Measurements from ENCODE around the gene FBLN2.

FBLN2 gene

GRCh38 chr3:13674538-13675185 is 125.7 kb downstream of the FBLN2 start:
- TF ChIP-seq CTCF (conservative IDR thresholded peaks at IDR 0.05) (no peak), ZFX (IDR thresholded peaks at IDR 0.05) (no peak)
- no peak overlapping the region for H3K27ac ChIP-seq

- TF ChIP-seq CTCF (conservative IDR thresholded peaks at IDR 0.05) (no peak), ZFX (IDR thresholded peaks at IDR 0.05) (no peak)
- no peak overlapping the region for H3K27ac ChIP-seq
Measured at GRCh38 chr3:13676356-13677017, 127.6 kb downstream of the FBLN2 start.

- no peak overlapping the region for H3K27ac ChIP-seq
- TF ChIP-seq CTCF (conservative IDR thresholded peaks at IDR 0.05) (no peak), ZFX (IDR thresholded peaks at IDR 0.05) (no peak)
Measured at GRCh38 chr3:13677272-13677671, 128.3 kb downstream of the FBLN2 start.

- H3K27ac ChIP-seq: no peak overlapping the region
- TF ChIP-seq ZFX (IDR thresholded peaks at IDR 0.05) (no peak), CTCF (conservative IDR thresholded peaks at IDR 0.05) (no peak)
Measured at GRCh38 chr3:13681931-13682330, 133.0 kb downstream of the FBLN2 start.

- TF ChIP-seq ZFX (IDR thresholded peaks at IDR 0.05) (no peak), CTCF (conservative IDR thresholded peaks at IDR 0.05) (no peak)
- H3K27ac ChIP-seq: no peak overlapping the region
Measured at GRCh38 chr3:13682331-13683013, 133.5 kb downstream of the FBLN2 start.

GRCh38 chr3:13683288-13683687 is 134.4 kb downstream of the FBLN2 start:
- H3K27ac ChIP-seq: no peak overlapping the region
- TF ChIP-seq CTCF (conservative IDR thresholded peaks at IDR 0.05): no peak
- TF ChIP-seq ZFX (IDR thresholded peaks at IDR 0.05): no peak

- TF ChIP-seq CTCF (conservative IDR thresholded peaks at IDR 0.05) (no peak), ZFX (IDR thresholded peaks at IDR 0.05) (no peak)
- no peak overlapping the region for H3K27ac ChIP-seq
Measured at GRCh38 chr3:13683772-13684171, 134.8 kb downstream of the FBLN2 start.
